Liver (tissue), 9 donors: ENCODE data around the gene TOM1L2. TPM values are rescaled to one million over a fixed set of nuclear protein-coding genes. Genes with fewer than 3 reads are reported as not detected.

Experiments used
- DNase-seq: peaks from one replicate; pipeline ENCODE4 v3.0.0-alpha.2; 2017; ENCODE audit warnings: low spot score
- H3K27ac ChIP-seq, 2 donors: one replicate each; pipeline ENCODE4 v1.7.0; 2013; ENCODE audit warnings: inconsistent platforms in 2 of 2, low read length in 2 of 2, control low read depth in 1 of 2, low read depth in 1 of 2, mild to moderate bottlenecking in 1 of 2
- H3K27me3 ChIP-seq, 4 donors: one replicate each; pipeline versions ENCODE4 v1.6.1 to v1.7.0; 2013; ENCODE audit warnings: low read length in 3 of 4, inconsistent platforms in 1 of 4, mild to moderate bottlenecking in 1 of 4, moderate library complexity in 1 of 4; ENCODE audit not compliant: control insufficient read depth in 4 of 4, insufficient read depth in 4 of 4
- H3K36me3 ChIP-seq, 4 donors: one replicate each; pipeline versions ENCODE4 v1.6.1 to v1.7.0; 2013; ENCODE audit warnings: low read length in 3 of 4, mild to moderate bottlenecking in 3 of 4, low read depth in 1 of 4, moderate library complexity in 1 of 4; ENCODE audit not compliant: control insufficient read depth in 4 of 4, insufficient read depth in 3 of 4
- H3K4me1 ChIP-seq, 4 donors: one replicate each; pipeline versions ENCODE4 v1.6.1 to v1.7.0; 2013; ENCODE audit warnings: low read length in 3 of 4, mild to moderate bottlenecking in 3 of 4, moderate library complexity in 1 of 4; ENCODE audit not compliant: control insufficient read depth in 4 of 4, insufficient read depth in 4 of 4
- H3K4me3 ChIP-seq, 3 donors: one replicate each; pipeline versions ENCODE4 v1.6.1 to v1.7.0; 2013; ENCODE audit warnings: low read length in 3 of 3, control low read depth in 1 of 3, low read depth in 1 of 3, mild to moderate bottlenecking in 1 of 3
- H3K9ac ChIP-seq, 2 donors: one replicate each; pipeline ENCODE4 v1.7.0; 2013; ENCODE audit warnings: low read length in 2 of 2, mild to moderate bottlenecking in 2 of 2, moderate library complexity in 2 of 2, control low read depth in 1 of 2, low read depth in 1 of 2
- H3K9me3 ChIP-seq, 4 donors: one replicate each; pipeline versions ENCODE4 v1.6.1 to v1.7.0; 2013; ENCODE audit warnings: low read length in 3 of 4; ENCODE audit not compliant: control insufficient read depth in 4 of 4
- ATF3 ChIP-seq: IDR thresholded peaks from 2 replicates; pipeline ENCODE4 v1.6.1; 2016; ENCODE audit warnings: antibody characterized with exemption
- CTCF ChIP-seq: fragments of 150-350 bp; IDR thresholded peaks from 2 replicates; pipeline ENCODE4 v1.5.1; 2017; ENCODE audit warnings: improper control_type of control experiment, low read depth, low read length; ENCODE audit not compliant: missing input control
- EGR1 ChIP-seq, 2 donors: IDR thresholded peaks; 2 replicates each; pipeline ENCODE4 v1.6.1; 2016 to 2018; ENCODE audit warnings: antibody characterized with exemption in 2 of 2, low read depth in 2 of 2
- FOXA1 ChIP-seq: IDR thresholded peaks from 2 replicates; pipeline ENCODE4 v1.6.1; 2016; ENCODE audit warnings: antibody characterized with exemption
- FOXA2 ChIP-seq: IDR thresholded peaks from 2 replicates; pipeline ENCODE4 v1.6.1; 2016; ENCODE audit warnings: antibody characterized with exemption
- GABPA ChIP-seq, 2 donors: IDR thresholded peaks in 1 of 2; conservative IDR thresholded peaks in 1 of 2; 2 replicates each; pipeline ENCODE4 v1.6.1; 2016; ENCODE audit warnings: antibody characterized with exemption in 2 of 2, mild to moderate bottlenecking in 1 of 2, moderate library complexity in 1 of 2
- HNF4A ChIP-seq, 2 donors: conservative IDR thresholded peaks; 2 replicates each; pipeline ENCODE4 v1.6.1; 2016; ENCODE audit warnings: antibody characterized with exemption in 2 of 2, mild to moderate bottlenecking in 2 of 2
- HNF4G ChIP-seq: IDR thresholded peaks from 2 replicates; pipeline ENCODE4 v1.6.1; 2016; ENCODE audit warnings: antibody characterized with exemption
- JUND ChIP-seq, 2 donors: IDR thresholded peaks; 2 replicates each; pipeline ENCODE4 v1.6.1; 2016; ENCODE audit warnings: antibody characterized with exemption in 2 of 2
- MAX ChIP-seq: IDR thresholded peaks from 2 replicates; pipeline ENCODE4 v1.6.1; 2016; ENCODE audit warnings: antibody characterized with exemption
- NR2F2 ChIP-seq: IDR thresholded peaks from 2 replicates; pipeline ENCODE4 v1.6.1; 2016; ENCODE audit warnings: antibody characterized with exemption
- RAD21 ChIP-seq, 2 donors: IDR thresholded peaks; 2 replicates each; pipeline ENCODE4 v1.6.1; 2016; ENCODE audit warnings: antibody characterized with exemption in 2 of 2, mild to moderate bottlenecking in 2 of 2
- RXRA ChIP-seq, 2 donors: IDR thresholded peaks; 2 replicates each; pipeline ENCODE4 v1.6.1; 2017 to 2018; ENCODE audit warnings: antibody characterized with exemption in 2 of 2, mild to moderate bottlenecking in 1 of 2
- SP1 ChIP-seq: IDR thresholded peaks from 2 replicates; pipeline ENCODE4 v1.6.1; 2018; ENCODE audit warnings: antibody characterized with exemption, mild to moderate bottlenecking
- TAF1 ChIP-seq: conservative IDR thresholded peaks from 2 replicates; pipeline ENCODE4 v1.6.1; 2016; ENCODE audit warnings: antibody characterized with exemption, mild to moderate bottlenecking
- YY1 ChIP-seq: IDR thresholded peaks from 2 replicates; pipeline ENCODE4 v1.6.1; 2016; ENCODE audit warnings: antibody characterized with exemption, mild to moderate bottlenecking
- ZBTB33 ChIP-seq: IDR thresholded peaks from 2 replicates; pipeline ENCODE4 v1.6.1; 2016; ENCODE audit warnings: antibody characterized with exemption
- WGBS: extraction: QIAGEN DNeasy Blood & Tissue Kit; methylation state at CpG from one replicate; pipeline ENCODE4 v1.1.7; 2013; 5-methylcytosine and 5-hydroxymethylcytosine counted together
- polyA plus RNA-seq, 2 donors: library from polyadenylated mRNA; stranded (reverse) in 1 of 2; unstranded in 1 of 2; fragments of 200-250 nt in 1 of 2; fragments of >200 nt in 1 of 2; fragmentation: Nextera tagmentation in 1 of 2; extraction: Ambion mirVana in 1 of 2; gene quantifications; one replicate each; pipeline versions ENCODE4 v1.2.1 to v1.2.3, GENCODE V29; 2013 to 2015
- total RNA-seq, 2 donors: library from RNA; depleted of rRNA; stranded (reverse); fragments of >200 nt; gene quantifications; one replicate each; pipeline ENCODE4 v1.2.3, GENCODE V29; 2014
- TF ChIP-seq, protein P1 (sequence below): IDR thresholded peaks from 2 replicates; pipeline ENCODE4 v1.6.1; 2016; ENCODE audit warnings: antibody characterized with exemption, mild to moderate bottlenecking
- donor health status: healthy.
- donor health status: healthy.
- donor health status: healthy.
- donor health status: healthy.
- donor health status: healthy.

The TOM1L2 gene
- total and polyA plus RNA-seq, 4 donors: 5.0 to 24.0 (median 9.3) TPM

GRCh38 chr17:17852930-17853329 is 119.3 kb downstream of the TOM1L2 start (continued):
- TF ChIP-seq GABPA (IDR thresholded peaks at IDR 0.05 in 1 of 2, conservative IDR thresholded peaks at IDR 0.05 in 1 of 2) (no peak), ATF3 (no peak), RXRA (IDR thresholded peaks at IDR 0.05) (no peak)

DNA sequence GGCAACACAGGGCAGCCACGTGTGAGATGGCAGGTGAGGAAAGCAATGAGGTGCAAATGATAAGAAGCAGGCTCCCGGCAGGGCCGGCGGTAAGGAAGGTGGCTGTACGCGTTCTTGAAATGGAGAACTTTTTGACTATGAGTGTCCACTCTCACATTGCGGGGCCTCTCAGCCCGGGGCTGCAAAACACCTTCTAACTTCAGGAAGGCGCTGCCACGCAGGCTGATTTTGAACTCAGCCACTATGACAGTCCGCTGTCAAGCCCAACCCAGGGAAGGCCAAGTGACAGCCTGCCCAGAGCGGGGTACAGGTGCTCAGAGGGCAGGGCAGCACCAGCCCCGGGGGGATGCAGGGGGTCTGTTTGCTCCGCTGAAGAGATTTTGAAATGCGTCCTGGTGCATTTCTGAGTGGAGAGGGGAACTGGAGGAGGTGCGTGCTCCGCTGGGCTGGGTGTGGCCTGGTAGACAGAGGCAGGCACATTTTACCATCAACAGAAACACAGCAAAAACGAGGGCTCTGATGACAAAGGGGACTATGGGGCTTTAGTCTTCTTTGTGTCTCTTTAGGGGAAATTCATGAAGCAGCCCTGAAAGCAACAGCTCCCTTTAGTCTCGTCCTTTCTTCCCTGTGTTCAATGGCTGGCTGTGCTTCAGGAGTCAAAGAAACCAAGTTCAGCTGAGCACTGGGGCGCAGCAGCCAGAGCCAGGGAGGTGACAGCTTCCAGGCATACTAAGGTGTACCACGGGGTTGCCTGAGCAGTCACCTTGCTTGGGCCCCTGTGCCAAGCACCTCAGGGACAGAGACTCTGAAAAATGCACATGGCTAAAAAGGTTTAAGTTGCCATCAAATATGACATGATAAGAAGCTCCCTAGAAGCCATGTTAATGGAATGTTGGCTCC is 120.8 kb downstream of the TOM1L2 start:
- H3K27ac ChIP-seq: no peak overlapping the region
- no peaks in the 10 kb centered on the region for H3K36me3 ChIP-seq
- 91% methylated on average over 21 of the region's 21 CpGs for WGBS
- DNase-seq: no peak
- no peaks in the 10 kb centered on the region for H3K9me3 ChIP-seq
- peaks cover 5 to 17% (median 13%) of the 10 kb centered on the region in 4 donors for H3K4me1 ChIP-seq
- no peaks in the 10 kb centered on the region for H3K27me3 ChIP-seq
- TF ChIP-seq, protein P1, sequence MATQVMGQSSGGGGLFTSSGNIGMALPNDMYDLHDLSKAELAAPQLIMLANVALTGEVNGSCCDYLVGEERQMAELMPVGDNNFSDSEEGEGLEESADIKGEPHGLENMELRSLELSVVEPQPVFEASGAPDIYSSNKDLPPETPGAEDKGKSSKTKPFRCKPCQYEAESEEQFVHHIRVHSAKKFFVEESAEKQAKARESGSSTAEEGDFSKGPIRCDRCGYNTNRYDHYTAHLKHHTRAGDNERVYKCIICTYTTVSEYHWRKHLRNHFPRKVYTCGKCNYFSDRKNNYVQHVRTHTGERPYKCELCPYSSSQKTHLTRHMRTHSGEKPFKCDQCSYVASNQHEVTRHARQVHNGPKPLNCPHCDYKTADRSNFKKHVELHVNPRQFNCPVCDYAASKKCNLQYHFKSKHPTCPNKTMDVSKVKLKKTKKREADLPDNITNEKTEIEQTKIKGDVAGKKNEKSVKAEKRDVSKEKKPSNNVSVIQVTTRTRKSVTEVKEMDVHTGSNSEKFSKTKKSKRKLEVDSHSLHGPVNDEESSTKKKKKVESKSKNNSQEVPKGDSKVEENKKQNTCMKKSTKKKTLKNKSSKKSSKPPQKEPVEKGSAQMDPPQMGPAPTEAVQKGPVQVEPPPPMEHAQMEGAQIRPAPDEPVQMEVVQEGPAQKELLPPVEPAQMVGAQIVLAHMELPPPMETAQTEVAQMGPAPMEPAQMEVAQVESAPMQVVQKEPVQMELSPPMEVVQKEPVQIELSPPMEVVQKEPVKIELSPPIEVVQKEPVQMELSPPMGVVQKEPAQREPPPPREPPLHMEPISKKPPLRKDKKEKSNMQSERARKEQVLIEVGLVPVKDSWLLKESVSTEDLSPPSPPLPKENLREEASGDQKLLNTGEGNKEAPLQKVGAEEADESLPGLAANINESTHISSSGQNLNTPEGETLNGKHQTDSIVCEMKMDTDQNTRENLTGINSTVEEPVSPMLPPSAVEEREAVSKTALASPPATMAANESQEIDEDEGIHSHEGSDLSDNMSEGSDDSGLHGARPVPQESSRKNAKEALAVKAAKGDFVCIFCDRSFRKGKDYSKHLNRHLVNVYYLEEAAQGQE: no peak
- TF ChIP-seq JUND (IDR thresholded peaks at IDR 0.05) (no peak), YY1 (no peak), RXRA (IDR thresholded peaks at IDR 0.05) (no peak), ZBTB33 (no peak), HNF4G (no peak), GABPA (IDR thresholded peaks at IDR 0.05 in 1 of 2, conservative IDR thresholded peaks at IDR 0.05 in 1 of 2) (no peak), FOXA2 (no peak), ATF3 (no peak), CTCF (no peak), NR2F2 (no peak), HNF4A (conservative IDR thresholded peaks at IDR 0.05) (no peak), FOXA1 (no peak), RAD21 (IDR thresholded peaks at IDR 0.05) (no peak), TAF1 (no peak), MAX (no peak), SP1 (no peak), EGR1 (IDR thresholded peaks at IDR 0.05; ENCODE audit: low read depth in 2 of 2) (no peak)
- H3K9ac ChIP-seq: no peak overlapping the region
- H3K4me3 ChIP-seq: no peak overlapping the region
